ENCODE data around the gene NPFF. TPM values are rescaled to one million over a fixed set of nuclear protein-coding genes. Genes with fewer than 3 reads are reported as not detected.

Gene NPFF
- total and polyA plus RNA-seq, 4 donors = not detected

- Histone ChIP-seq H3K27ac (ENCODE audit: low read depth in 1 of 2, low read length in 2 of 2) (no peak overlapping the region), H3K9ac (ENCODE audit: low read depth in 1 of 2, low read length in 2 of 2) (no peak overlapping the region), H3K36me3 (ENCODE audit: control insufficient read depth in 4 of 4, insufficient read depth in 3 of 4, low read depth in 1 of 4, low read length in 3 of 4) (peaks cover 4 to 52% (median 39%) of the 10 kb centered on the region in 4 donors), H3K9me3 (ENCODE audit: control insufficient read depth in 4 of 4, low read length in 3 of 4) (no peaks in the 10 kb centered on the region), H3K27me3 (ENCODE audit: control insufficient read depth in 4 of 4, insufficient read depth in 4 of 4, low read length in 3 of 4) (no peaks in the 10 kb centered on the region), H3K4me1 (ENCODE audit: control insufficient read depth in 4 of 4, insufficient read depth in 4 of 4, low read length in 3 of 4) (no peaks in the 10 kb centered on the region), H3K4me3 (ENCODE audit: low read depth in 1 of 3, low read length in 3 of 3) (no peak overlapping the region)
- WGBS = 74% methylated on average over 9 of the region's 9 CpGs
- TF ChIP-seq, protein P1, sequence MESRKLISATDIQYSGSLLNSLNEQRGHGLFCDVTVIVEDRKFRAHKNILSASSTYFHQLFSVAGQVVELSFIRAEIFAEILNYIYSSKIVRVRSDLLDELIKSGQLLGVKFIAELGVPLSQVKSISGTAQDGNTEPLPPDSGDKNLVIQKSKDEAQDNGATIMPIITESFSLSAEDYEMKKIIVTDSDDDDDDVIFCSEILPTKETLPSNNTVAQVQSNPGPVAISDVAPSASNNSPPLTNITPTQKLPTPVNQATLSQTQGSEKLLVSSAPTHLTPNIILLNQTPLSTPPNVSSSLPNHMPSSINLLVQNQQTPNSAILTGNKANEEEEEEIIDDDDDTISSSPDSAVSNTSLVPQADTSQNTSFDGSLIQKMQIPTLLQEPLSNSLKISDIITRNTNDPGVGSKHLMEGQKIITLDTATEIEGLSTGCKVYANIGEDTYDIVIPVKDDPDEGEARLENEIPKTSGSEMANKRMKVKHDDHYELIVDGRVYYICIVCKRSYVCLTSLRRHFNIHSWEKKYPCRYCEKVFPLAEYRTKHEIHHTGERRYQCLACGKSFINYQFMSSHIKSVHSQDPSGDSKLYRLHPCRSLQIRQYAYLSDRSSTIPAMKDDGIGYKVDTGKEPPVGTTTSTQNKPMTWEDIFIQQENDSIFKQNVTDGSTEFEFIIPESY (IDR thresholded peaks at IDR 0.05) = no peak
- TF ChIP-seq FOXA1 (IDR thresholded peaks at IDR 0.05) = no peak
- no peak for TF ChIP-seq RAD21 (IDR thresholded peaks at IDR 0.05)
- no peak for TF ChIP-seq RXRA (IDR thresholded peaks at IDR 0.05)
- TF ChIP-seq REST (IDR thresholded peaks at IDR 0.05) = no peak
- TF ChIP-seq CTCF (IDR thresholded peaks at IDR 0.05; ENCODE audit: low read depth, low read length, missing input control) = no peak
- DNase-seq (ENCODE audit: low spot score) = no peak
These were observed 23.9 kb downstream of the NPFF start for GRCh38 chr12:53483225-53483978.

DNA sequence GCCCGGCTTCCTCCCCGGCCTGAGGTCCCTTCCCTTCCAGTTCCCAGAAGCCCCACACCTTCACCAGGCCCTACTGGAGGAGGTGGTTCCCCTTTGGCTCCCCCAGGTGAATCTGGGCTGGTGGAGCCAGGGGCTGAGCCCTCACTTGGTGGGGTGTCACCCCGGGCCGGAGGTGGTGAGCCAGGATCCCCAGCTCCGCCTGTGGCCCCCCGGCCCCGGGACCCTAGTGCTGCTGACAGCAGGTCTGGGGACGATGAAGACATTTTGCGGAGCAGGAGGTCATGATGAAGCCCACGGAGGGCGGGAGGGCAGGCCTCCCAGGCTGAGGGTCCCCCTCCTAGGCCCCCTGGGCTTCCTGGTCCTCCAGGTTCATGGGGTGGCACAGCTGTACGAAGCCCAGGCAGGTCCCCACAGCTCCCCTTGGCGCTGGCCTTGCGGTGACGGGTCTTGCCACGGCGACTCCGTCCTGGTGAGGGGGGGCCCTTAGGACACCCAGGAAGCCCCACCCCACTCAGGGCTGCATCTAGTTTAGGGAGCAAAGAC lies 24.6 kb downstream of the NPFF start:
- no peak overlapping the region for H3K4me3 ChIP-seq (ENCODE audit: low read depth in 1 of 3, low read length in 3 of 3)
- no peak overlapping the region for H3K9ac ChIP-seq (ENCODE audit: low read depth in 1 of 2, low read length in 2 of 2)
- peaks cover 4 to 55% (median 42%) of the 10 kb centered on the region in 4 donors for H3K36me3 ChIP-seq (ENCODE audit: control insufficient read depth in 4 of 4, insufficient read depth in 3 of 4, low read depth in 1 of 4, low read length in 3 of 4)
- H3K9me3 ChIP-seq (ENCODE audit: control insufficient read depth in 4 of 4, low read length in 3 of 4) = no peaks in the 10 kb centered on the region
- no peak overlapping the region for H3K27ac ChIP-seq (ENCODE audit: low read depth in 1 of 2, low read length in 2 of 2)
- H3K27me3 ChIP-seq (ENCODE audit: control insufficient read depth in 4 of 4, insufficient read depth in 4 of 4, low read length in 3 of 4) = no peaks in the 10 kb centered on the region
- 91% methylated on average over 18 of the region's 18 CpGs for WGBS
- no peak for DNase-seq (ENCODE audit: low spot score)
- no peaks in the 10 kb centered on the region for H3K4me1 ChIP-seq (ENCODE audit: control insufficient read depth in 4 of 4, insufficient read depth in 4 of 4, low read length in 3 of 4)
- TF ChIP-seq NR2F2 (IDR thresholded peaks at IDR 0.05) (no peak), TAF1 (conservative IDR thresholded peaks at IDR 0.05) (no peak), GABPA (IDR thresholded peaks at IDR 0.05 in 1 of 2, conservative IDR thresholded peaks at IDR 0.05 in 1 of 2) (no peak), SP1 (IDR thresholded peaks at IDR 0.05) (no peak), ATF3 (IDR thresholded peaks at IDR 0.05) (no peak), FOXA1 (IDR thresholded peaks at IDR 0.05) (no peak), FOXA2 (IDR thresholded peaks at IDR 0.05) (no peak), HNF4G (IDR thresholded peaks at IDR 0.05) (no peak), HNF4A (conservative IDR thresholded peaks at IDR 0.05) (no peak), RAD21 (IDR thresholded peaks at IDR 0.05) (no peak)
- TF ChIP-seq, protein P1 (IDR thresholded peaks at IDR 0.05) = no peak

Data from liver (tissue), 9 donors.